ENCODE data around the gene TACC3.

TACC3 gene

DNA sequence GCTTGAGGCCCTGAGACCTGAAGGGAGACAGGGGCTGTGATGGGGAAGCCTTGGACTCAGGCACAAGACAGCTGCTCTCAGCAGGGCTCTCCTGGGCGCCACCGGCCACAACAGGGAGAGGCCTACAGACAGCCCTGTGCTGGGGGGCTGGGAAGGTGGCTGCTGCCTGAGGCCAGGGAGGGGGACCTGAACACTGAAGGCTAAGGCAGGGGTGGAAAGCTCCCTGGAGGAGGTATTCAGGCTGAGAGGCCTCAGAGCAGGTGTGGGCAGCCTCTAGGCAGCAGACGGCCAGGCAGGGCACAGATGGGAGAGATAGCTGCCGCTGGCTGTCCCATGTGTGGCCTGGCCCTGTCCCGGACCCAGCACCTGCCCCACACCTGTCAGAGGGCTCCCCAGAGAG, 33.0 kb downstream of the TACC3 start (continued):
- no peak for TF ChIP-seq ZNF571 (tag by site-specific recombination; IDR thresholded peaks at IDR 0.05)

DNA sequence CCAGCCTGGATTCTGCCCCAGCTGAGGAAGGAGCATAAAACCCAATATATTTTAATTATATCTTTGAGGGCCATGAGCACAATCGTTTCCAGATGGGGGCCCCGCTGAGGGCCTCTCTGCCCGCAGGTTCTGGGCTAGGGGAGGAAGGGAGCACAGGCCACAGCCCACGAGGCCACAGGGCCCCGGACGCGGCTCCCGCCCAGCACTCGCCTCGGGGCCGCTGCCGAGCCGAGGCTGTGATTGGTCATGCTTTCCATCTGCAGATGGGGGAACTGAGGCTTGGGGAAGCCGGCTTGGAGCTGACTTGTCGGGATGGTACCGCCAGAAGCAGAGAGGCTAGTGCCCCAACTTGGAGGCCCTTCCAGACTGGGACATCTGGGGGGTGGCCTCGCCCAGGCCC, 34.0 kb downstream of the TACC3 start:
- H3K27ac ChIP-seq (ENCODE audit: extremely low read depth, low read depth, low read length), result no peak overlapping the region
- POLR2A ChIA-PET, result interaction anchor here (1.5 kb wide), 1 partner anchor 9 kb away, joined by 4 read pairs; no protein-coding TSS in a partner anchor
- no peak for TF ChIP-seq OVOL3 (tag by site-specific recombination; IDR thresholded peaks at IDR 0.05)
- no peak for TF ChIP-seq ZNF664 (tag by site-specific recombination; IDR thresholded peaks at IDR 0.05)
- TF ChIP-seq SP7 (tag by site-specific recombination; IDR thresholded peaks at IDR 0.05), result no peak
- TF ChIP-seq, protein P1, sequence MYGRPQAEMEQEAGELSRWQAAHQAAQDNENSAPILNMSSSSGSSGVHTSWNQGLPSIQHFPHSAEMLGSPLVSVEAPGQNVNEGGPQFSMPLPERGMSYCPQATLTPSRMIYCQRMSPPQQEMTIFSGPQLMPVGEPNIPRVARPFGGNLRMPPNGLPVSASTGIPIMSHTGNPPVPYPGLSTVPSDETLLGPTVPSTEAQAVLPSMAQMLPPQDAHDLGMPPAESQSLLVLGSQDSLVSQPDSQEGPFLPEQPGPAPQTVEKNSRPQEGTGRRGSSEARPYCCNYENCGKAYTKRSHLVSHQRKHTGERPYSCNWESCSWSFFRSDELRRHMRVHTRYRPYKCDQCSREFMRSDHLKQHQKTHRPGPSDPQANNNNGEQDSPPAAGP (tag by site-specific recombination; IDR thresholded peaks at IDR 0.05), result no peak
- TF ChIP-seq GFI1B (tag by site-specific recombination; IDR thresholded peaks at IDR 0.05), result no peak
- TF ChIP-seq ZNF37A (tag by site-specific recombination; IDR thresholded peaks at IDR 0.05), result no peak
- TF ChIP-seq, protein P2, sequence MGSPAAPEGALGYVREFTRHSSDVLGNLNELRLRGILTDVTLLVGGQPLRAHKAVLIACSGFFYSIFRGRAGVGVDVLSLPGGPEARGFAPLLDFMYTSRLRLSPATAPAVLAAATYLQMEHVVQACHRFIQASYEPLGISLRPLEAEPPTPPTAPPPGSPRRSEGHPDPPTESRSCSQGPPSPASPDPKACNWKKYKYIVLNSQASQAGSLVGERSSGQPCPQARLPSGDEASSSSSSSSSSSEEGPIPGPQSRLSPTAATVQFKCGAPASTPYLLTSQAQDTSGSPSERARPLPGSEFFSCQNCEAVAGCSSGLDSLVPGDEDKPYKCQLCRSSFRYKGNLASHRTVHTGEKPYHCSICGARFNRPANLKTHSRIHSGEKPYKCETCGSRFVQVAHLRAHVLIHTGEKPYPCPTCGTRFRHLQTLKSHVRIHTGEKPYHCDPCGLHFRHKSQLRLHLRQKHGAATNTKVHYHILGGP (tag by site-specific recombination; IDR thresholded peaks at IDR 0.05), result no peak
- no peak for TF ChIP-seq ZBTB21 (tag by site-specific recombination; IDR thresholded peaks at IDR 0.05)
- no peak for TF ChIP-seq ZNF324 (tag by site-specific recombination; IDR thresholded peaks at IDR 0.05)
- TF ChIP-seq, protein P3, sequence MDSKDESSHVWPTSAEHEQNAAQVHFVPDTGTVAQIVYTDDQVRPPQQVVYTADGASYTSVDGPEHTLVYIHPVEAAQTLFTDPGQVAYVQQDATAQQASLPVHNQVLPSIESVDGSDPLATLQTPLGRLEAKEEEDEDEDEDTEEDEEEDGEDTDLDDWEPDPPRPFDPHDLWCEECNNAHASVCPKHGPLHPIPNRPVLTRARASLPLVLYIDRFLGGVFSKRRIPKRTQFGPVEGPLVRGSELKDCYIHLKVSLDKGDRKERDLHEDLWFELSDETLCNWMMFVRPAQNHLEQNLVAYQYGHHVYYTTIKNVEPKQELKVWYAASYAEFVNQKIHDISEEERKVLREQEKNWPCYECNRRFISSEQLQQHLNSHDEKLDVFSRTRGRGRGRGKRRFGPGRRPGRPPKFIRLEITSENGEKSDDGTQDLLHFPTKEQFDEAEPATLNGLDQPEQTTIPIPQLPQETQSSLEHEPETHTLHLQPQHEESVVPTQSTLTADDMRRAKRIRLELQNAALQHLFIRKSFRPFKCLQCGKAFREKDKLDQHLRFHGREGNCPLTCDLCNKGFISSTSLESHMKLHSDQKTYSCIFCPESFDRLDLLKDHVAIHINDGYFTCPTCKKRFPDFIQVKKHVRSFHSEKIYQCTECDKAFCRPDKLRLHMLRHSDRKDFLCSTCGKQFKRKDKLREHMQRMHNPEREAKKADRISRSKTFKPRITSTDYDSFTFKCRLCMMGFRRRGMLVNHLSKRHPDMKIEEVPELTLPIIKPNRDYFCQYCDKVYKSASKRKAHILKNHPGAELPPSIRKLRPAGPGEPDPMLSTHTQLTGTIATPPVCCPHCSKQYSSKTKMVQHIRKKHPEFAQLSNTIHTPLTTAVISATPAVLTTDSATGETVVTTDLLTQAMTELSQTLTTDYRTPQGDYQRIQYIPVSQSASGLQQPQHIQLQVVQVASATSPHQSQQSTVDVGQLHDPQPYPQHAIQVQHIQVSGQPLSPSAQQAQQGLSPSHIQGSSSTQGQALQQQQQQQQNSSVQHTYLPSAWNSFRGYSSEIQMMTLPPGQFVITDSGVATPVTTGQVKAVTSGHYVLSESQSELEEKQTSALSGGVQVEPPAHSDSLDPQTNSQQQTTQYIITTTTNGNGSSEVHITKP (tag by site-specific recombination; IDR thresholded peaks at IDR 0.05), result no peak
- no peak for TF ChIP-seq ZNF132 (tag by site-specific recombination; IDR thresholded peaks at IDR 0.05; ENCODE audit: borderline replicate concordance)
- TF ChIP-seq REPIN1 (tag by site-specific recombination; IDR thresholded peaks at IDR 0.05; ENCODE audit: low read depth), result no peak
- TF ChIP-seq, protein P4, sequence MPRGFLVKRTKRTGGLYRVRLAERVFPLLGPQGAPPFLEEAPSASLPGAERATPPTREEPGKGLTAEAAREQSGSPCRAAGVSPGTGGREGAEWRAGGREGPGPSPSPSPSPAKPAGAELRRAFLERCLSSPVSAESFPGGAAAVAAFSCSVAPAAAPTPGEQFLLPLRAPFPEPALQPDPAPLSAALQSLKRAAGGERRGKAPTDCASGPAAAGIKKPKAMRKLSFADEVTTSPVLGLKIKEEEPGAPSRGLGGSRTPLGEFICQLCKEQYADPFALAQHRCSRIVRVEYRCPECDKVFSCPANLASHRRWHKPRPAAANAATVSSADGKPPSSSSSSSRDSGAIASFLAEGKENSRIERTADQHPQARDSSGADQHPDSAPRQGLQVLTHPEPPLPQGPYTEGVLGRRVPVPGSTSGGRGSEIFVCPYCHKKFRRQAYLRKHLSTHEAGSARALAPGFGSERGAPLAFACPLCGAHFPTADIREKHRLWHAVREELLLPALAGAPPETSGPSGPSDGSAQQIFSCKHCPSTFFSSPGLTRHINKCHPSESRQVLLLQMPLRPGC (tag by site-specific recombination; IDR thresholded peaks at IDR 0.05), result no peak
- TF ChIP-seq ZNF549 (tag by site-specific recombination; IDR thresholded peaks at IDR 0.05), result no peak
- TF ChIP-seq ZNF530 (tag by site-specific recombination; IDR thresholded peaks at IDR 0.05; ENCODE audit: low read depth), result no peak
- TF ChIP-seq ZNF223 (tag by site-specific recombination; IDR thresholded peaks at IDR 0.05), result no peak
- no peak for TF ChIP-seq ZNF768 (tag by site-specific recombination; IDR thresholded peaks at IDR 0.05)
- no peak for TF ChIP-seq ZNF571 (tag by site-specific recombination; IDR thresholded peaks at IDR 0.05)
- no peak for TF ChIP-seq ZNF391 (tag by site-specific recombination; IDR thresholded peaks at IDR 0.05; ENCODE audit: borderline replicate concordance, low read depth)
- no peaks in the 10 kb centered on the region for H3K36me3 ChIP-seq (ENCODE audit: control insufficient read depth in 2 of 2, insufficient read depth in 1 of 2, low read length in 2 of 2)
- no peaks in the 10 kb centered on the region for H3K9me3 ChIP-seq (ENCODE audit: control insufficient read depth, insufficient read depth, low read depth, low read length)
- H3K4me1 ChIP-seq (ENCODE audit: control insufficient read depth, insufficient read depth, low read length), result no peaks in the 10 kb centered on the region
- CTCF ChIA-PET, result no interaction called here
- no peak overlapping the region for H3K4me3 ChIP-seq (ENCODE audit: low read depth, low read length)

All from HEK293 (cell line).